ENCODE results near the gene TENT4B. TPM values are rescaled to one million over a fixed set of nuclear protein-coding genes. Genes with fewer than 3 reads are reported as not detected.
A peak's percentile ranks its signal among the peaks of the same experiment; 100 is the strongest.

The TENT4B gene
- polyA plus RNA-seq, 12 donors: 5.8 to 9.8 (median 7.6) TPM; not detected in 1

DNA sequence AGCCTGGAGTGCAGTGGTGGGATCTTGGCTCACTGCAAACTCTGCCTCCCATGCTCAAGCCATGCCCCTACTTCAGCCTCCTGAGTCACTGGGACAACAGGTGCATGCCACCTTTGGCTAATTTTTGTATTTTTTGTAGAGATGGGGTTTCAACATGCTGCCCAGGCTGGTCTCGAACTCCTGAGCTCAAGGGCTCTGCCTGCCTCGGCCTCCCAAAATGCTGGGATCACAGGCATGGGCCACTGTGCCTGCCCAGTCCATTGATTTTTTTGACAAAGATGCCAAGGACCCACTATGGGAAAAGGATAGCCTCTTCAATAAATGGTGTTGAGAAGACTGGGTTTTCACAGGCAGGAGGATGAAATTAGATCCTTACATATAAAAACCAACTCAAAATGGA, 102.4 kb downstream of the TENT4B start:
- no peak for DNase-seq

DNA sequence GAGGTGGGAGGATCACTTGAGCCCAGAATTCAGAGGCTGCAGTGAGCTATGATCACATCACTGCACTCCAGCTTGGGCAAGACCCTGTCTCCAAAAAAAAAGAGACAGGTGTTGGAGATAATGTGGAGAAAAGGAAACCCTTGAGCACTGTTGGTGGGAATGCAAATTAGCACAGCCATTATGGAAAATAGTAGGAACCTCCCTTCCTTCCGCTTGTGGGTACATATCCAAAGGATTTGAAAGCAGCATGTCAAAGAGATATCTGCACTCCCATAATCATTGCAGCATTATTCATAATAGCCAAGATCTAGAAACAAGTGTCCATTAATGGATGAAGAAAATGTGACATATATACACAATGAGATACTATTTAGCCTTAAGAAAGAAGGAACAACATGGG, 103.5 kb downstream of the TENT4B start:
- no peak for DNase-seq

GRCh38 chr16:50257876-50258275, 104.8 kb downstream of the TENT4B start:
- DNase-seq: no peak

DNA sequence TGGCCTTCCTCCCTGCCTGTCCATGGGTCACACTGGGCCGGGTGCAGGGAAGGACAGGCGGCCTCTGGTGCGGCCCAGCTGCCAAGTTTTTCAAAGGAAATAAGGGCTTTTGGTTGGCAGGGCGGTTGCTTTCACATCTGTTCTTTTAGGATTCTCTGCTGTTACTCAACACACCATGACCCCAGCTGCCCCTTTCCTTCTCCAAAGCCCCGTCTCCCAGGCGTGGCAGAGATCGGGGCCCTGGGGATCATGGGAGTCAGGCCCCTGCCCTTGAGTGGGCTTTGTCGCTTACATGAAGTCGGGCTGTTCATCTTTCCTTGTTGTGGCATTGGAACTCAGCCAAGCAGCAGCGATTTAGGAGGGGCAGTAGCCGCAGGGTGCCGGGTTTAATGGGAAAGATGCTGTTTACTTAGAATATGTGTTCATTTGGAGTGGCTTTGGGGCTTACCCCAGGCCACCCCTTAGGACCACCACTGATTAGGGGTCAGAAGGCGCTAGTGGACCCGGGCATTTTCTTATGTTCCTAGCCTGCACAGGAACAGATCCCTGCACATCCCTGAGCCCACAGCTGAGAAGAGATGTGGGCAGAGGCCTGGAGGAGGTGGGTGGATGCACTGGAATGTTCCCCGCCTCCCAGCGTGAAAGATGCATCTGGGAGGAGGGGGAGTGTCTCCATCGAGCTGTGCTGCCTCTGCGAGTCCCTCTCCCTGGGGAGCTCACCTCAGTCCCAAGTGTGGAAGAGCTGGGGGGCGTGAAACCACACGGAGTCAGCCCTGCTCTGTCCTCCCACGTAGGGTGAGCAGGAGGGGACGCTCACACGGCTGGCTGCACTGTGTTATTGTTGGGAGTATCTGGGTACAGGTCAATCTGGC, 106.5 kb downstream of the TENT4B start:
- peak; percentile 43 for DNase-seq

DNA sequence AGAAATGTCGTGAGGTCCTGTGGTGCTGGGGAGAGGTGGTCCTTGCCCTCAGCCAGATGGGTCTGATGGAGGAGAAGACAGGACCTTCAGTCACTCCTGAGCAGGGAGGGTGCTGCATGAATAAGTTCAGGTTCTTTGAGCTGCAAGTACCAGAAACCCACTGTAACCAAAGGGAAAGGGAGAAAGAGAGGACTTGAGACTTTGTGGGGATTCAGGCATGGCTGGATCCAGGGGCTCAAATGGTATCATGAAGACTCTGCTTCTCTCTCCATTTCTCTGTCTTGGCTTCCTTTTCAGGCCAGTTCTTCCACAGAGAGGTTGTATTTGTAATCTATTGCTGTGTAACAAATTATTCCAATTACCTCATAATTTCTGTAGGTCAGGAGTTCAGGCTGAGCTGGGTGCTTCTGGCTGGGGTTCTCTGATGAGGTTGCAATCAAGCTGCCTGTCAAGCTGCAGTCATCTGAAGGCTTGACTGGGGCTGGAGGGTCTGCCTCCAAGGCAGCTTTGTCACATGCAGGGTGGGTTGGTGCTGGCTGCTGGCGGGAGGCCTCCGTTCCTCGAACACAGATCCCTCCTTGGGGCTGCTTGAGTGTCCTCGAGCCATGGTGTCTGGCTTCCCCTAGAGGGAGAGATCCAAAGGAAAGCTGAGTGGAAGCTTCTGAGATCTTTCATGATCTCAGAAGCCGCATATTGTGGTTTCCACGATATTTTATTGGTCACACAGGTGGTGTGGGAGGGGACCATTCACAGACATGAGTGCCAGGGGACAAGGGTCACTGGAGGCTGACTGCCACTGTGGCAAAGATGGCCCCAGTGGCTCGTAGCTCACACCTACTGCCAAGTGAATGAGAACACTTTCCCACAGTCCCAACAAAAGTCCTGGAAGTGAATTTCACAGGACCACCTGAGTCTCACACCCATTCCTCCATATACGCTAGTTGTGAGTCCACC, 107.4 kb downstream of the TENT4B start:
- DNase-seq: no peak

- no peak for DNase-seq
Observed at GRCh38 chr16:50261160-50261706, 108.1 kb downstream of the TENT4B start.

DNA sequence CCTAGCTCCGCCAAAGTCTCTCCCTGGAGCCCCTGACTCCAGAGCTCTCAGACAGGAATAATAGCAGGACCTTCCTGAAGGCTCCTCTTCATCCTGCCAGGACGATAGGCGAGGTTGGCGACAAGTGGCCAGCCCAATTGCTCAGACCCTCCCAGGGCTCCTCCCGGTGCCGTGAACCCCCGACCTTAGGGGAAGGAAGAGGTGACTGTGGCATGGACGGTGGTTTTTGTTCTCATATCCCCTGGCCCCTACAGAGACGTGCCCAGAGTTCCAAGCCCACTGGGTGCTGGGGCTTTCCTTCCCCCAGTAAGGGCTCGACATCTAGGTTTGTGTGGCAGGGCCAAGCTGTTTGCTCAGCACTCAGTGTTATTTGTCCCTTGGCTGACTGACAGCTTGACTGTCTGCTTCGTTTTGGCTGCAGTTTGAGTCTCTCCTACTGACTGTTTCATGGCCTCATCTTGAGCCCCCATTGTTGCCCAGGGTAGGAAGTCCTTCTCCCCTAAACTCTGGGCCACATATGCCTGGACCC, 108.7 kb downstream of the TENT4B start:
- no peak for DNase-seq

GRCh38 chr16:50263060-50263909, 110.2 kb downstream of the TENT4B start:
- no peak for DNase-seq

- no peak for DNase-seq
Observed at GRCh38 chr16:50263940-50264929, 111.1 kb downstream of the TENT4B start.

GRCh38 chr16:50265260-50265659, 112.2 kb downstream of the TENT4B start:
- no peak for DNase-seq

GRCh38 chr16:50265716-50266336, 112.7 kb downstream of the TENT4B start:
- DNase-seq: no peak

DNA sequence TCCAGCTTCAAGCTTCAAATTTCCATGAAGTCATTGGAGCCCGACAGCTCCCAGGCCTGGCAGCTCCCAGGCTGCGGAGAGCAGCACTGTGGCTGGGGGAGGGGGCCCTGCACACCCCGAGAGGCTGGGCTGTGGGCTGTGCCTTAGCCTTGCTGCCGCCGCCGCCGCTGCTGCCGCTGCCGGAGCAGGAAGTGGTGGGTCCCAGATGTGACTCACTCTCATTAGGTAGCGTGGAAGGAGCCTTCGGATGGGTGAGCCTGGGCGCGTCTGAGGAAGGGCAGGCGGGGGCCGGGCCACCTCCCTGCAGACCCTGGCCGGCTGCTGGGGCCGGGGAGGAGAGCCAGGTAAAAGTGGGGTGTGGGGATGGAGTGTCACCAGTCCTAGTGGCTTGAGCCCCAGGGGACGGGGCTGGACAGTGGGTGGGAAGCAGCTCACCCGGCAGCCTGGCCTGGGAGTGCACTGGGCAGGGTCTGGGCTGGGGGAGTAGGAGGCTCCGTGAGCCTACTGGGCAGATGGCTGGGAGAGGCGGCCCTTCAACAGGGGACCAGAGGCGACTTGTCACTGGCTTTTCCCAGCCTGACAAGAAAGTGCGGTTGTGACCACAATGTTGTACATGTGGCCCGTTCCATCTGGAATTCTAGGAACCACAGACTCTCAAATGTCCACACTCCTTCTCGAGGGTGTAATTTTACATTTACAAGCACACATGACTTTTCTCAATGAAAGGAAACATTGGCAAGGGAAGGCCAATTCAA, 113.4 kb downstream of the TENT4B start, which contains the start of gene ADCY7:
ADCY7 (plus strand) TSS at position 215 of the 755 bp plus-strand sequence. CDS start 21,629 bp downstream, outside the sequence.
- peak; percentile 31 for DNase-seq

- no peak for DNase-seq
Observed at GRCh38 chr16:50267151-50267631, 114.1 kb downstream of the TENT4B start.

DNA sequence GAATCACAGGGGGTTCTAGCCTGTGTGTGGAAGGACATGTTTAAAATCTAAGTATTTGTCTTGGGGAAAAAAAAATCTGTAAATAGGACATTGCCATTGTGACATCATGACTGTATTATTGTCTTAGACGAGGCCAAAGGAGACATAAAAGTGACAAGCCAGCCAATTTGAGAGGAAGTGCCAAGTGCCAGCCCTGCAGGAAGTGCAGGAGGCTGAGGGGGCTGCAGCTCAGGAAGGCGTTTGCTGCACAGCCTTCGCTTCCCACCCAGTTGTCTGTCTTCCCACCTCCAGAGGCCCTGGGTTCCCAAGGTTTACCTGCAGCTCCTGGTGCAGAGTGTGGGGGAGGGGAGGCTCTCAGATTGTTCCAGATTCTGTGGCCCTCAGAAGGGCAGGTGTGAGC, 114.5 kb downstream of the TENT4B start:
- no peak for DNase-seq

GRCh38 chr16:50268352-50268751, 115.2 kb downstream of the TENT4B start:
- DNase-seq: no peak

DNA sequence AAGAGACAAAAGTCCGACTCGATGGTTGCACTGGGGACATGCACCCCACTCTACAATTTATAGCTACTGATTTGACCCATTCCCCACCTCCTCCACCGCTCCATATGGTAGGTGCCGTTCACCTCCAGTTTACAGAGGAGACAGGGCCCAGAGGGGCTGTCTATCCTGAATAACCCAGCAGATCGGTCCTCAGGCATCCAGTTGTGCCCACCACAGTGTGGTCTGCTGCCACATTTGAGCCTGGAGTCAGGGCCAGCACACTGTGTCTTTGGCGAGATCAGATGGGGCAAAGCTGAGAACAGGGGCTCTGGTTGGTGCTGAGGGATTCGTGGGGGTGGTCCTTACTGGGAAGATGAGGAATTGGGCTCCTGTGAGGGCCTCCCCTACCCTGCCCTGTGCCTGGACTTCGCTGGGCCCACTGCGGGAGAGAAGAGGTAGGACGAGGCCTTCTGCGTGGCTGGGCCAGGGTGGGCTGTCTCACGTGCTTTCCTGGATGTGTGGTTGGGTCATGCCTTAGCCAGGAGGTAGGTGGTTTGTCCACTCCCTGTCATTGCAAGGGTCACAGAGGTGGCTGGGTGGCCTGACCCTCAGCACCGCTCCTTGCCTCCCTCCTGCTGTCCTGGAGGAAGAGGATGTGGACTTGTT, 116.1 kb downstream of the TENT4B start:
- DNase-seq: no peak

DNA sequence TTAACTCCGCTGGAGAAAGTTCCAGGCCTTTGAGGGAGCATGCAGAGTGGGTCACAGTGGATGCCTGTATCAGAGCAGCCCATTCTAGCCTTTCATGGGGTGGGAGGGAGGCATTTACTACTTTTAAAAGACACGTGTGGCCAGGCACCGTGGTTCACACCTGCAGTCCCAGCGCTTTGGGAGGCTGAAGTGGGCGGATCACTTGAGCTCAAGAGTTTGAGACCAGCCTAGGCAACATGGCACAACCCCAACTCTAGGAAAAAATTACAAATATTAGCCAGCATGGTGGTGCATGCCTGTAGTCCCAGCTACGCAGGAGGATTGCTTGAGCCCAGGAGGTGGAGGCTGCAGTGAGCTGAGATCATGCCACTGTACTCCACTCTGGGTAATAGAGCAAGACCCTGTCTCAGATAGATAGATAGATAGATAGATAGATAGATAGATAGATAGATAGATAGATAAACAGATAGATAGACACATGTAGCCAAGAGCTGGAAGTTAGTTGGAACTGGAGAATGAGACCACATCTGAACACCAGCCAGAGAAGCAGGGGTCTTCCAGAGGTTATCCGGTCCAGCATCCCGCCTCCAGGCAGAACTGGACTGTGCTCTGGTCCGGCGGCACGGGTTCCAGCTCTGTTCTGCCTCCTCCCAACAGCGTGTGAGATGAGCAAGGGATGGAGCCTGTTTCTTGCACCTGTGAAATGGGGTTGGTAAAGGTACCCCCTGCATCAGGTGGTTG, 116.8 kb downstream of the TENT4B start:
- DNase-seq: no peak

All from muscle of arm (tissue), 12 donors.